Measurements from ENCODE around the gene STIM1.
A peak's percentile ranks its signal among the peaks of the same experiment; 100 is the strongest.
"Not testable (repeated sequence)": the region's sequence is repeated elsewhere in the genome, so short reads cannot be mapped to it uniquely, and the experiment has no call there.

Gene STIM1

DNA sequence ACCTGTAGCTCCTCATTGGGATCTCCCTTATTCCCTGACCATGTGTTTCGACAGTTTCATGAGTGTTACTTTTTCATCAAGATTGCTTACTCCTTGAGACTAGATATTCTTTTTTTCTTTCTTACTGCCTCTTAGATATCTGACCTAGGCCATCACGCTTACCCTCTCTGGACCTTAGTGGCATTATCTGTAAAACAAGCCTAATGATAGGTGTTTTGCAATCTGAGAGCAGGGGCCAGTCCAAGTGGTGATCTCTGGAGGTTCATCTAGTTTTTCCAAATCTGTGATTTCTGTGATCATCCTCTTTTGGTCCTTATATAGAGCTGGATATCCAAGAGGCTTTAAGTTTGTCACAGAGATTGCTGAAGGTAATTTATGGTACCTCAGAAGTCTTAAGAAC is 34.5 kb downstream of the STIM1 start:
- DNase-seq, result no peak

DNA sequence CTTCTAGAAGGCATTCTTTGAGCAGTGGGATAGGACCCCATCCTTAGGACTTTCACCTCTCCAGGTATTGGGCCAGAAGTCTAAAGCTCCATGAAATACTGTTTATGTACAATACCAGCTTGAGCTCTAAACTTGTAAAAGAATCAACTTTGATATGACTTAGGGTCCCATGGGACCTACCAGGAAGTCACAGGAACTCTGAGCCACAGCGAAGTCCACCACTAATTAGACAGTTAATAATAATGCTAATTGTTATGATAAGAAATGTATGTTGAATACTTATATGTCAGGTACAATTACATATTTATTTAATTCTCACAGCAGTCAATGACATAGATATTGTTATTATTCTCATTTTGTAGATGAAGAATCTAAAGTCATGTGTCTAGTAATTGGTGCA is 35.3 kb downstream of the STIM1 start:
- no peak for DNase-seq

DNA sequence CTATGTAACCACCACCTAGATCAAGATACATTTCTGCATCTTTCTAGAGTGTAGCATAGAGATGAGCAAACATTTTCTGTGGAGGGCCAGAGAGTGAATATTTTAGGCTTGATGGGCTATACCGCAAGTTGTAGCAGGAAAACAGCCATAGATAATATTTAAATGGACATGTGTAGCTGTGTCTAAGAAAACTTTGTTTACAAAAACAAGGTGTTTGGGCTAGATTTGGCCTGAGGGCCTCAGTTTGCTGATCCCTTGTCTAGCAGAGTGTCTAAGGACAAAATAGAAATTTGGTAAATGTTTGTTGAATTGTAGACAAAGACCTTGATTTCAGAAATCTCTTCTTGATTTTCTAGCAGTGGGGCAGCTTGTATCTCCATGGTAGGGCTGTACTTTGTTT is 36.3 kb downstream of the STIM1 start:
- no peak for DNase-seq

DNA sequence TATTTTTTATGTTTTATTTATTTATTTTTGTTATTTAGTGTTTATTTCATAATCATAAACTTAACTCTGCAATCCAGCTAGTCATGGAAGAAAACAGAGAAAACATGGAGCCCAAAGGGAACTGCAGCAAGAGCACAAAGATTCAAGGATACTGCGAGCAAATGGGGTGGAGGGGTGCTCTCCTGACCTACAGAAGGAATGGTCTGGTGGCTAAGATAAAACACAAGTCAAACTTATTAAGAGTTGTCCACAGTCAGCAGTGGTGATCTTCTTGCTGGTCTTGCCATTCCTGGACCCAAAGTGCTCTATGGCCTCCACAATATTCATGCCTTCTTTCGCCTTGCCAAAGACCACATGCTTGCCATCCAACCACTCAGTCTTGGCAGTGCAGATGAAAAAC is 36.7 kb downstream of the STIM1 start:
- DNase-seq, result no peak

DNA sequence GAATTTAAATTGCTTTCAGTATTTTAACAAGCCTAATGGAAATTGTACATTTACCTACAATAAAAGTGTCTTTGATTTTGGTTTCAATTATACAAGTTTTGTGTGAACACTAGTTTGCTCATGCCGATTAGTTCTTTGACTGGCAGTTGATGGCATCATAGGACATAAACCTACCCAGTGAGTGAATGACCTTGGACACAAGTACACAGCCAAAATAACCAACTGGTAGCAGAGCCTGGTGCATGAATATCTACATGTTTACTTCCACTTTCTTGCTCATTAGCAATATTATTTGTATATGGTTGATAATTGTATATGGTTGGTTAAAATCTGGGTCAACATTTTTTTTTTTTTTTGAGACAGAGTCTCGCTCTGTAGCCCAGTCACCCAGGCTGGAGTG is 37.8 kb downstream of the STIM1 start:
- DNase-seq, result no peak

DNA sequence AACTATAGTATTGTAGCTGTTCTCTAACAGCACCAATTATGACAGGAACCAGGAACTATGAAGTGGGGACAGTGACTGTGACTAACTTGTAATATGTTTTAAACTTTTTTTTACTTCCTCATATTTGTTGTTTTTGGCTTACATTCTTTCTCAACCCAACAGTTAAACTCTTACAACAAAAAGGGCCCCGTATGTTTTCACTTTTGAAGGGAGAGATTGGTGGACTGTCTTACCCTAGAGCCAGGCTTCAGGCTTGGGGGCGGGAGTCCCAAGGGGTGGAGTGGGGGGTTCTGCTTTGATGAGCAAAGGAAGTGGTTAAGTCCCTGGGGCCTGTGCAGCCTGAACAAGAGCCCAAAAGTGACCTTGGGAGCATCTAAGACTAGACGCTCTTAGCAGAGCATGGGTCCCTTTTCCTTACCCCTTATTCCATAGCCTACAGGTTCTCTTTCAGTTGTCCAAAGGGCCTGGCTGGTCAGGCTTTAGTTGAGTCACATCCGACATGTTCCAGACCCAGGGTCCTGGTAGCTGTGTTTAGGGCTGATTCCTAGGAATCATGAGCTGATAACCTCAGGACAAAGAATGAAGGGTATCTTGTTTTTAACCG is 38.8 kb downstream of the STIM1 start:
- DNase-seq, result no peak

DNA sequence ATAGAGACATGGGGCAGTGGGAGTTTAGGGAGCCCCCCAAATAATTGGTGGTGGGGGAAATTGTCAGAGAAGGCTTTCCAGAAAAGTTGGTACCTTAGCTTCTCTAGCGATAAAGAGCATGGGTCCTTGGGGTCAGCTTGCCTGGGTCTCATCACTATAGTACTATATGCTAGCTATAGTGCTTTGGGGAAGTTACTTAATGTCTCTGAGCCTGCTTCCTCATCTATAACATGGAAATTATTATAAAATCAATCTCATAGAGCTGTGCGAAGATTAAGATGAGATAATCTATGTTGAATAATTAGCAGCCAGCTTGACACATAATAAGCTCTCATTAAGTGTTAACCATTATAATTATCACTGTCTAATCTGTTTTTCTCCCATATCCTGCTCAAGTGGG is 41.2 kb downstream of the STIM1 start:
- DNase-seq, result no peak

DNA sequence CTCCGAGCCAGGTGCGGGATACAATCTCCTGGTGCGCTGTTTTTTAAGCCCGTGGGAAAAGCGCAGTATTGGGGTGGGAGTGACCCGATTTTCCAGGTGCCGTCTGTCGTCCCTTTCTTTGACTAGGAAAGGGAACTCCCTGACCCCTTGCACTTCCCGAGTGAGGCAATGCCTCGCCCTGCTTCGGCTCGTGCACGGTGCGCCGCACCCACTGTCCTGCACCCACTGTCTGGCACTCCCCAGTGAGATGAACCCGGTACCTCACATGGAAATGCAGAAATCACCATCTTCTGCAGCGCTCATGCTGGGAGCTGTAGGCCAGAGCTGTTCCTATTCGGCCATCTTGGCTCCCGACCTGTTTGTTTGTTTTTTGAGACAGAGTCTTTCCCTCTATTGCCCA is 44.8 kb downstream of the STIM1 start:
- not testable (repeated sequence) for DNase-seq

DNA sequence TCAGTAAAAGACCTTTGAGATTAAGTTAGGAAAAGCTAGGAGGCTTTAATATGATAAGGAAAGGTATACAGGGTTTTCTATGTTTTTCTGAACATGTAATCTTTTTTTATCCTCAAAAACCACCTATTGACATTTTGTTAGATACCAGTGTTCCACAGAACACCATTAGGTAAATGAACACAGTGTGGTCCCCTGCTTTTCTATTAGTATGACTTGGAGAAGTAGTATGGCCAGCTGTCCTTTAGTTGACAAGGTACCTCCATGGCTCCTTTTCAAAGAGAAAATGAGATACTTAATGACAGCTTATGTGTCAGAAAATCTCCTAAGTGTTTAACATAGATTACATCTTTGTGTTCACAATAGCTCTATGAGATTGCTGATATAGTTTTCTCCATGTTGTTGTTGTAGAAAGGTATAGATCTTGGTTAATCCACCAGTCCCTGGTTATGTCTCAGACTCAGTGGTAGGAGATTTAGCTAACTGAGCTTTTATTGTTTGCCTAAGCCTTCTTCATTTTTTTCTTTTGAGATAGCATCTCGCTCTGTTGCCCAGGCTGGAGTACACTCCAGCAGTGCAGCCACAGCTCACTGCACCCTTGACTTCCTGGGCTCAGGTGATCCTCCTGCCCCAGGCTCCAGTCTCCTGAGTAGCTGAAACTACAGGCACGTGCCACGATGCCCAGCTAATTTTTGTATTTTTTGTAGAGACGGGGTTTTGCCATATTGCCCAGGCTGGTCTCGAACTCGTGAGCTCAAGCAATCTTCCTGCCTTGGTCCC is 46.0 kb downstream of the STIM1 start:
- no peak for DNase-seq

DNA sequence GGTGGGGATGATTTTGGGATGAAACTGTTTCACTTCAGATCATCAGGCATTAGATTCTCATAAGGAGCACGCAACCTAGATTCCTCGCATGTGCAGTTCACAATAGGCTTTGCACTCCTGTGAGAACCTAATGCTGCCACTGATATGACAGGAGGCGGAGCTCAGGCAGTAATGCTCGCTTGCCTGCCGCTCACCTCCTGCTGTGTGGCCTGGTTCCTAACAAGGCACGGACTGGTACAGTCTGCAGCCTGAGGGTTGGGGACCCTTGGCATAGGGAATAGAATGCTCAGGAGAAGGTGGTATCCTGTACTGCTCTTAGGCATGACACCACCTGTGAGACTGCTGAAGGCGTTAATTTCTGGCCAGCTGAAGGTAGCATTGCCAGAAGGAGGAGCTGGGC is 47.0 kb downstream of the STIM1 start:
- DNase-seq, result no peak

DNA sequence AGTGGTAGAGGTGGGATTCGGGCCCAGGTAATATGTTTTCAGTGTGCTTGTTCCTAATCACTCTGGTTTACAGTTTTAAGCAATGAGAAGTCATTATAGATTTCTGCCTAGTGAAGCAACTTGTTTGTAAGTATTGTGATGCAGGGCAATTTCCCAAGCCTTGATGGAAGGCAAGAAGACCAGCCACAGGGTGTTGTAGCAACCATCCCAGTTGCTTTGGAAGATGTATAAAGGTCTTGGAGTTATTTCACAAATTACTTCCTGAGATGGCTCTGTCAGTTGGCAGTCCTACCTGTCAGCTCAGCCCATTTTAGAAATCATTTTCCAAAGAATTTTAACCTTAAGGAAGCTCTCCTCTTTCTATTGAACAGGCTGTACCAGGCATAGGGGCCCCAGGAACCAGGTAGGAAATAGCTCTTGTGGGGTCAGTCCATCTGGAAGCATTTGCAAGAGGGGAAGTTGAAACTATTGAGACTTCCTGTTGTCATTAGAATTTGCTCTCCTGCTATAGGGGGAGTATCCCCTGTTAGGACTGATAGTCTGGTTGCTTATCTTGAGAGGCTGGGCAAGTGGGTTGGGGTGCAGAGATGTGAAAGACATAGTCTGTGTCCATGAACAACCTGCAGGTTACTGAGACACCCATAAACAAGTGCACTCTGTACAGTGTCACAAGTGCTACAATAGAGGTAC is 47.9 kb downstream of the STIM1 start:
- DNase-seq, result no peak

DNA sequence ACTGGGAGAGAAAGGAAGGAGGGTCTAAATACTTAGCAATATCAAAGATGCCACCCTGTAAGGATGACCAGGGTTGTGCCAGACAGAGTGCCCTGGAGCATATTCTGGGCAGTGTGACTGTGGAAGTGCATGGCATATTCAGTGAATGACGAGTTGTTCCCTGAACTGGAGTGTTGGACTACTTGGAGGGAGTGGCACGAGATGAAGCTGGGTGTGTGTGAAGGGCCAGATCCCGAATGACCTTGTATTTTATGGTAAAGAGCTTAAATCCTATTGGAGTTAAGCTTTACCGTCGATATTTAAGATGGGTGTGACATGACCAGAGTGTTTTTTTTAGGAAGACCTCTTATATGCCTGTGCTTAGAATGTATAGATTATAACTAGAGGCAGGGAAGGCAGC is 48.8 kb downstream of the STIM1 start:
- no peak for DNase-seq

DNA sequence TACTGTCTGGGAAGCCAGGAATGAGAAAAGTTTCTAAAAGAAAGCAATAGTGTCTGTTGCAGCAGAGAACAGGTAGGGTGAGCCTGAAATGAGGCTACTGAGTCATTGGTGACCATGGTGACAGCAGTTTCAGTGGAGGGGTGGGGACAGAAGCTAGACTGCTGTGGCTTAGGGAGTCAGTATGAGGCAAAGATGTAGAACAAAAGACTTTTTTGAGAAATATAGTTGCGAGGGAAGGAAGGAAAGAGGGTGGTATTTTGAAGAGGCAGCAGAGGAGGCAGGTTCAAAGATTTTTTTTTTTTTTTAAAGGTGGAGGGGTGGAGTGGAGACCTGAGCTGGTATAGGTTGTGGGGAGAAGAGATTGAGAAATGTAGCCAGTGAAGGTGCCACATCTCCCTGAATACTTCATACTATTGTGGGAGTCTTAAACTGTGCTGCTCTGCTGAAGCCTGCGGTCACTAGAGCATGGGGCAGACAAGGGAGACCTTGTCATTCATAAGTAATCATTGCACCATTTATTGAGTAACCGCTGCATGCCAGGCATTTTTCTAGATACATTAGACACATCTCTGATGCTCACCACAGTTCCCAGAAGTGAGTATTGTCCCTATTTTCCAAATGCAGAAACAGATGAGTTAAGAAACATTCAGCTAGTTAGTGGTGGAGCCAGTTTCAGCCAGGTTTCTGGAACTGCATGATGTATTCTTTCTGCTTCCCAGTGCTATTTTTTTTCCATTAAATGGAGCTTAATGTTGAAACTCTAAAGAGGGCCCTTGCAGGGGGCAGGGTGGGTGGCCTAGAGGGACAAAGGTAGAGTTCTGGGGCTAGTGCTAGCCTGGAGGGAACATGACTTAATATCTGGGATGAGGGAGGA is 49.9 kb downstream of the STIM1 start:
- peak; percentile 70 for DNase-seq

DNA sequence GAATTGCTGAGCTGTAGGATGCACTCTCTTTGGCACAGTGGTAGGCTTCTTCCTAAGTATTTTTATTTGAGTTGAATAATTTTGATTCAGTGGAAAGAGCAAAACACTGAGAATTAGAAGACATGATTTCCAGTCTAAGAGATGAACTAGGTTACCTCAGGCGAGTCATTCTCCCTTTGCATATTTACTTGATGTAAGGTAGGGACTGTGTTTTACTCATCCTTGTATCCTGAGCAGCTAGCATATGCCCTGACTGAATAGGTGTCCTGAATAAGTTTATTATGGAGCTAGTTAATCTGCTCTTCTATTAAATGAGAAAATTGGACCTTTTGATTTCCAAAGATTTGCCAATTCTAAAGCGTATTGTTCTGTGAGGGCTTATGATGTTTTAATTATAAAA is 50.7 kb downstream of the STIM1 start:
- no peak for DNase-seq

DNA sequence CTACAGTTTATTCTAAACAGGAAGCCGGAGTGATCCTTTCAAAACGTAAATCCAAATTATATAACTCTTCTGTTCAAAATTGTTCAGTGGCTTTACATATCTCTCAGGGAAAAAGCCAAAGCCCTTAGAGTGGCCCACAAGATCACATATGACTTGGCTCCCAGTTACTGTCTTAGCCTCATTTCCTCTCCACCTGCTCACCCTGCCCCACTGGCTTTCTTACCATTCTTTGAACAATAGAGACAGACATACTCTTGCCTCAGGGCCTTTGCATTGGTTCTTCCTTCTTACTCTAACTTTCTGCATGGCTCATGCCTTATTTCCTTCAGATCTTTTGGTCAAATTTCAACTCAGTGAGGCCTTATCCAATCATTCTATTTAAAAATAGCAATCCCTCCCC is 52.1 kb downstream of the STIM1 start:
- DNase-seq, result no peak

DNA sequence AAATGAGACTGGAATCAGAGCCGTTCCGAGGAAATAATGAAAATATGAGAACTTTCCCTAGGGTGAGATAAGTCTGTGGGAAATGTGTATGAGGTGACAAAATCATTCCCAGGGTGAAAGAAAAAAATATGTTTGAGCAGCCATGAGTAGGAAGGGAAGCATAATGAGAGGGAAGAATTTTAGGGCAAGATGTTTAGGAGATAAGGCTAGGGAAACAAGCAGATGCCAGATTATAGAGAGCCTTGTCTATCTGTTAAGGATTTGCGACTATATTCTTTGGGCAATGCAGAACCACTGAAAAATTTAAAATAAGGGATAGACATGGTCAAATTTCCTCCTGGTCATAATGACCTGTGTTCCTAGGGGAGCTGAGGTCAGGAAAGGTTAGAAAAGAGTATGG is 54.4 kb downstream of the STIM1 start:
- no peak for DNase-seq

DNA sequence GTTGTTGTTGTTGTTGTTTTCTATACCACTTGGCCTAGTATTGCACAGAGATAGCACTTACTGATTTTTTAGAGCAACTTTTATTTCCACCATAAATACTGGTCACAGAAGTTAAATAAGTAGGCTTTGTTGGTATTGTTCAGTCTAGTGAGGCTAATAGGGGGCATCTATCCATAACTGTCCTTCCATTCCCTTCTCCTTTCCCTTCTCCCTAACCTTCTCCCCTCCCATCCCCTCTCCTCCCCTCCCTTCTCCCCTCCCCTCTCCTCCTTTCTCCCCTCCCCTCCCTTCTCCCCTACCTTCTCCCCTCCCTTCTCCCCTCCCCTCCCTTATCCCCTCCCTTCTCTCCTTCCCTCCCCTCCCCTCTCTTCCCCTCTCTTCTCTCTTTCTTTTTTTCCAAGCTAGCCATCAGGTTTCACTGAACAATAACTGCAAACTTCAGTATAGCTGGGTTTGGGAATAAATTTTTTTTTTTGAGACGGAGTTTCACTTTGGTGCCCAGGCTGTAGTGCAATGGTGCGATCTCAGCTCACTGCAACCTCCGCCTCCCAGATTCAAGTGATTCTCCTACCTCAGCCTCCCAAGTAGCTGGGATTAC is 56.5 kb downstream of the STIM1 start:
- no peak for DNase-seq

DNA sequence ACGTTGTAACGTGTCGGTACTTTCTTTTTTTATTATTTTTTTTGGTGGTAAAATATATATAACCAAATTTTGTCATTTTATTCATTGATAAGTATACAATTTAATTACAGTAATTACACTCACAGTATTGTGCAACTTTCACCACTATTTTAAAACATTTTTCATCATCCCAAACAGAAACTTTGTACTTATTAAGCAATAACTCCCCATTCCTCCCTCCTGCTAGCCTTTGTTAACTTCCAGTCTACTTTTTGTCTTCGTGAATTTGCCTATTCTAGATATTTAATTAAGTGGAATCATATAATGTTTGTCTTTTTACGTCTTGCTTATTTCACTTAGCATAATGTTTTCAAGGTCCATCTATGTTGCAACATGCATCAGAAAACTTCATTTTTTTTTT is 58.5 kb downstream of the STIM1 start:
- no peak for DNase-seq

DNA sequence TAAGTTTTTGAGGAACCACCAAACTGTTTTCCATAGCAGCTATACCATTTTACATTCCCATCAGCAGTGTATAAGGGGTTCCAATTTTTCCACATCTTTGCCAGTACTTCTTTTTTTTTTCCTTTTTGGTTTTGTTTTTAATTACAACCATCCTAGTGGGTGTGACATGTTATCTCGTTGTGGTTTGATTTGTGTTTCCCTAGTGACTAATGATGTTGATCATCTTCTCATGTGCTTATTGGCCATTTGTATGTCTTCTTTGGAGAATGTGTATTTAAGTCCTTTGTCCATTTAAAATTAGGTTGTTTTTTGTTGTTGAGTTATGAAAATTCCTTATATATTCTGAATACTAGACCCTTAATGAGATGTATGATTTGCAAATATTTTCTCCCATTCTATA is 59.3 kb downstream of the STIM1 start:
- no peak for DNase-seq

DNA sequence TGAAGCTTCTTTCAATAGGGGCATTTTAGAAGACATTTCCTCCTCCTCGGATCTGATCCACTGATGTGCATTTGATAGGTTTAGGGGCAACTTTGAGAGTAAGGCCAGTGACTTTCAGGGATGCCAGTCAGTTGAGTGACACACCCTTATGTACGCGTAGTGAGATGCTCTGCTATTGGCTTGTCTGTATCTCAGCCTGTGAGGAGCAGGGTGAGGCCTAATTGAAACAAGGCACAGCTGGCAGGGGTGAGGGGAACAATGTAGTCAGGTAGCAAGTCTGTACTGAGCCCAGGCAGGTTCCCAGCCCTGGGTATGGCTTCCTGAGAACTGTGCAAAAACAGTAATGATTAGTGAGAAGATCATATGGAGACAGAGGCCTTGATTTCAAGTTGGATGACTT is 61.5 kb downstream of the STIM1 start:
- DNase-seq, result no peak

DNA sequence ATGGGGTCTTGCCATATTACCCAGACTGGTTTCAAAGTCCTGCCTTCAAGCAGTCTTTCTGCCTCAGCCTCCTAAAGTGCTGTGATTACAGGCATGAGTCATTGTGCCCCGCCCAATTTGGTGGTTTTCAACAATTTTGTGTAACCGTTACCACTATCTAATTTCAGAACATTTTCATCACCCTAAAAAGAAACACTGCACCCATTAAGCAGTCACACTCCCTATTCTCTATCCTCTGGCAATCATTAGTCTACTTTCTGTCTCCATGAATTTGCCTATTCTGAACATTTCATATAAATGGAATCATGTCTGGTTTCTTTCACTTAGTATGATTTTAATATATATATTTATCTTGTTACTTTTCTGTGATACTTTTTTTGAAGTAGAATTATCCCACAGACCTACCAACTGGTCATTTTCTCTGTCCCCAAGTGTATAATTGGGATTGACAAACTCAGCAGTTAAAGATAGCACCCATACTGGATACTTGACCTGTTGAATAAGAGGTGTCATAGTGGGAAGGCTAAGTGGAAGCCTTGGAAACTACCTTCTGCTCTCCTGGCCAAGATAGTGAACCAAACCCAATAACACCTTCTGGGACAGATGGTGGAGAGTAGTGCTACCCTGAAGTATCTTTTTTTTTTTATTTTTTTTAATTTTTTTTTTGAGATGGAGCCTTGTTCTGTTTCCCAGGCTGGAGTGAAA is 64.8 kb downstream of the STIM1 start:
- peak; percentile 79 for DNase-seq

DNA sequence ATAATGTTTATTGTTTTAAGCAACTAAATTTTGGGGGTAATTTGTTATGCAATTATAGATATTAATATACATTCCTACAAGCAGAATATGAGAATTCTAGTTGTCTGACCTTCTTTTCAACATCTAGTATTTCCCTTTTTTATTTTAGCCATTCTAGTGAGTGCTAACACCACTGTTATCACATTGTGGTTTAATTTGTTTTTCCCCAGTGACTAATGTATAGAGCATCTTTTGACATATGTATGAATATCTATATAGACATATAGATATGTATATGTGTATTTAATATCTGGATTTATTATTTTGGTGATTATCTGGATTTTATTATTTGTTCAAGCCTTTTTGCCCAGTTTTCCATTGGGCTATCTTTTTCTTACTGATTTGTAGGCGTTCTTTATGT is 66.6 kb downstream of the STIM1 start:
- DNase-seq, result no peak
